Right hindlimb (tissue), 1 donor: Measurements from ENCODE around the gene KCNB1.
A peak's percentile ranks its signal among the peaks of the same experiment; 100 is the strongest.

Experiments used
- DNase-seq: peaks from one replicate; pipeline ENCODE4 v3.0.0-alpha.2; 2018

The KCNB1 gene

GRCh38 chr20:49386848-49387580, 95.5 kb downstream of the KCNB1 start:
- no peak for DNase-seq

DNA sequence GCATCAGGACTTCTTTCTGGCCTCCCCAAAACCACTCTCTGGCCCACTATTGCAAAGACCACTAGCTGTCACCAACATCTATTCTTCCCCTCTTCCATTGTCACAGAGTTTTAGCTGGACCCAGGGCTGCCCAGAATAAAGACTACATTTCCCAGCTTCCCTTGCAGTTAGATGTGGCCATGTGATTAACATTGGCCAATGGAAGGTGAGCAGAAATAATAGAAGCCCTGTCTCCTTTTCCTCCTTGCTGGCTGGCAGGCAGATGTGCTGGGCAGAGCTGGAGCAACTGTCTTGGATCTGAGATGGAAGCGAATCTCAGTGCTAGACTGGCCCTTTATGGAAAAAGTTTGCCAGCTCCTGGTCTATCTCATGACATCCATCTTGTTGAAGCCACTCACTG, 97.0 kb downstream of the KCNB1 start:
- DNase-seq = no peak

- DNase-seq = peak; percentile 69
Measured at GRCh38 chr20:49384437-49385434, 97.7 kb downstream of the KCNB1 start.

GRCh38 chr20:49381558-49382493, 100.6 kb downstream of the KCNB1 start:
- DNase-seq = peak; percentile 87

DNA sequence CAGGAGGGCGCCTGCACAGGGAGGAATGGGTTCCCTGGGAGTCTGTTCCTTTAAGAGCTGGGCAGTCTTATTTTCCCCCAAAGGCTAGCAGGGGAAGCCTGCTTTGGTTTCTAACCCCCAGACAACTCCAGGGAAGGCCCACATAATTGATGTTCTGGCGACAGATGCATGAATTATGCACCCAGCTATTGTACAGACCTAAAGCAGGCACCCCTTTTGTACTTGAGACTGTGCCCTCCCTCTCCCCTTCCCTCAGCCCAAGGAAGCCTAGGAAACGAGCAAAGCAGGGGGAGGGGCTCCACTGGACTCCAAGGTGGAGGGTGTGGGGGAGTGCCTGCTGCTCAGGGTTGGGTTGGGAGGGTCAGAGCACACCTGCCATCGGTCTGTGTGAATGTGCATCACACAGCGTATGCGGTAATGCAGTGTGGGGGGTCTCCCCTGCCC, 102.1 kb downstream of the KCNB1 start:
- DNase-seq = no peak

- DNase-seq = no peak
Measured at GRCh38 chr20:49379338-49379737, 103.1 kb downstream of the KCNB1 start.

DNA sequence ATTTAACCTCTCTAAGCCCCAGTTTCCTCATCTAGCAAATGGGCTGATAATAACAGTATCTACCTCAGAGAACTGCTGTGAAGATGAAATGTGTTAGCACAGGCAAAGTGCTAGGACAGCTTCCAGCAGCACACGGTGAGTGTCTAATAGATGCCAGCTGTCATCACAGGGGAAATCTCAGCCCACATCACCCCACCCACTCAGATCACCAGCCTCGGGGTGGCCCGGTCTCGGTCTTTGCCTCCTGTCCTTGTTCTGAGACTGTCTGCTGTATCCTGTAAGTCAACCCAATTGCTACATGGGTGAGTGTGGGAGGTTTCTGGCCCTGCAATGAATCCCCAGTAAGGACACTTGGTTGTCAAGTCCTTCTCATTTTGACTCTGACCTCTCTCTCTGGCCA, 105.1 kb downstream of the KCNB1 start:
- DNase-seq = no peak

- no peak for DNase-seq
Measured at GRCh38 chr20:49375170-49375569, 107.3 kb downstream of the KCNB1 start.

DNA sequence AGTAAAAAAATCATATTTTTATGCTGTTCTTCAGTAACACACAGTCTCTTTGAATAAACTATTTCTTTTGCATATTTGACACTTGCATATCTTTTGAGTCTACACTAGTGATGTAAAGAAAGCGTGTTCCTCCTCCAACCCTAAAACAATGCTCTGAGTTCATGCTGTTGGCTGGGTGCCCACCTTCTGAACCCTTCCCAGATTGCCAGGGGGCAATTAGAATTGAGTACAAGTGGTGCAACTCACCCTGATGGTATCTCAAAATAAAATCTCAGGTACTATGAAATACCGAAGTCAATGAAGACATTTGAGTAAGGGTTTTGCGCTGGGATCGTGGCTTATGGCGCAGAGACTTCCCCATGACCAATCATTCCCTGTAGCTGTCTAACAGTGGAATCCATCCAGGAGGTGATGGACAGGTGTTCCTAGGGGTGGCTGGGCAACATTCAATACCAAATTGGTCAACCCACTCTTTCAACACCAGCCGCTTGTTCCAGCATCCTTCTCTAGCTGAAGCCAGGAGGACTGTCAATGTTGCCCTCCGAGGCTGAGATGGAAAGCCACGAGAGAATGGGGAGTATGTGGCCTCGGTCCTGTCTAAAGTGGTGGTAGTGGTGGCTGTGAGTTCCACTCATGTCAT, 110.3 kb downstream of the KCNB1 start:
- DNase-seq = no peak

- DNase-seq = no peak
Measured at GRCh38 chr20:49368596-49368995, 113.9 kb downstream of the KCNB1 start.

- no peak for DNase-seq
Measured at GRCh38 chr20:49367113-49367512, 115.4 kb downstream of the KCNB1 start.

DNA sequence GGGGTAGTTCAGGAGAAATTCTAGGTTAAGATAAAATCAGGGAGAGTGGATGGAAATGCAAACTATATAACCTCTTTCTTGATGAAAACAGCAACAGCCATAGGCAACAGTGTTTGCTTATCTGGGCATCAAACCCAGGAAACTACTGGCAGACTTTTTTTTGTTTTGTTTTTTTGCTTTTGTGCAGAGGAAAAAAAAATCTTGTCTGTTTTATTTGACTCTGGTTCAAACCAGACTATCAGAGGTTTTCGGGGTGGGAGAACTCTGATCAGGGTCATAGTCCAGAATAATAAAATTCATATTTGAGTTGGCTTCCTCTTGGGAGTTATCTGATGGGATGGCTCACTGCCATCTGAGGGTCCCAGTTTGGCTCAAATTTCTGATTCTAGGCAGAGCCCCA, 115.8 kb downstream of the KCNB1 start:
- no peak for DNase-seq

DNA sequence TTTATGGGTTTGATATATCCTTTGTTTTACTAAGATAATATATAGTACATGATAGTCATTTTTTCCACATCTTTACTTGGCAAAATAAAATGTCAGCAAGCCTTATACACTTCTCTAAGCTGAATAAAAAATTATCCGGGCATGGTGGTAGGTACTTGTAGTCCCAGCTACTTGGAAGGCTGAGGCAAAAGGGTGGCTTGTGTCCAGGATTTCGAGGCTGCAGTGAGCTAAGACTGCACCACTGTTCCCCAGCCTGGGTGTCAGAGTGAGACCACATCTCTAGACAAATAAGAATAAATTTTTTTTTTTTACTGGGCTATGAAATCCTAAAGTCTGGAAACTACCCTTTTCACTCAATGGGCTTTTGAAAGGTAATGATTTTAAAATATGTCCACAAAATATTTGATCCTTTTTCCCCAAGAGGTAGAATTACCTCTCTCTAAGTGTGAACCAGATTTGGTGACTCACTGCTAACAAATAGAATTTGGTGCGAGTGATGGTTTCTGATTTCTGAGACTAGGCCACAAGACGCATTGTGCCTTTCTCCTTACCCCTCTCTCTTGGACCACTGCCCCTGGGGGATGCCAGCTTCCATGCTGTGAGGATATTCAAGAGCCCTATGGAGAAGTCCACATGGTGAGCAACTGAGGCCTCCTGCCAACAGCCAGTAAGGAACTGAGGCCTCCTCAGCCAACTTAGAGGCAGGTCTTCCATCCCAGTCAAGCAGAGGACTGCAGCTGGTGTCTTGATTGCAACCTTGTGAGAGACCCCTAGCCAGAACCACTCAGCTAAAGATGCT, 120.4 kb downstream of the KCNB1 start:
- DNase-seq = no peak

GRCh38 chr20:49360242-49360968, 122.1 kb downstream of the KCNB1 start:
- no peak for DNase-seq

GRCh38 chr20:49356676-49357075, 125.8 kb downstream of the KCNB1 start:
- peak; percentile 55 for DNase-seq

GRCh38 chr20:49354673-49355072, 127.8 kb downstream of the KCNB1 start:
- DNase-seq = no peak

- no peak for DNase-seq
Measured at GRCh38 chr20:49353348-49353747, 129.1 kb downstream of the KCNB1 start.

DNA sequence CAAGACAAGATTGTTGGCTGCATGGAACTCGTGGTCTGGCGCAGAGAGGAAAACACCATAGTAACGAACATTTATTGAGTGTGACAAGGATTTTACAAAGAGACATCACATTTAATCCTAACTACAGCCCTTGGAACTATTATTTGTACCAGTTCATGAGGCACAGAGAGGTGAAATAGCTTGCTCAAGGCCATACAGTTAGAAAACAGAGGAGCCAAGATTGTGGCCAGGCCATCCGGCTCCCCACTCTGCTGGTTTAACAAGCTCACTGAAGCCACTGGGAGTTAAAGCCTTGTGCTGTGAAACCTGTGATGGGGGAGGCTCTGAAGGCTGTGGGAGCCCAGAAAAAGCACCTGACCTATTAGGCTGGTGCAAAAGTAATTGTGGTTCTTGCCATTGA, 129.7 kb downstream of the KCNB1 start:
- DNase-seq = no peak

GRCh38 chr20:49351775-49352174, 130.7 kb downstream of the KCNB1 start:
- DNase-seq = no peak

- DNase-seq = no peak
Measured at GRCh38 chr20:49349694-49350252, 132.7 kb downstream of the KCNB1 start.
